A549 (cell line): ENCODE measurements around the gene DNAJB1. TPM values are rescaled to one million over a fixed set of nuclear protein-coding genes. Genes with fewer than 3 reads are reported as not detected.

Source experiments
- ATAC-seq, 2 experiments: fragments of 200-7000 bp in 1 of 2; fragments of >200 bp in 1 of 2; cut with Nextera tagmentation in 1 of 2; cut with Tn5 transposase in 1 of 2; 3 replicates each; pipeline versions ENCODE4 v1.8.0 to v1.9.1; 2018 to 2020; ENCODE audit warnings: mild to moderate bottlenecking in 1 of 2, moderate library complexity in 1 of 2
- CTCF ChIA-PET: fragments of 300-600 bp; sonication (Branson Sonifier 250); formaldehyde crosslinking; extraction: SDS; loops from one replicate; lab custom pipeline; 2021; ENCODE audit warnings: antibody characterized with exemption, inconsistent platforms; lab: Yijun Ruan, JAX
- POLR2A ChIA-PET: fragments of 350-600 bp; formaldehyde crosslinking; extraction: SDS; loops from one replicate; lab custom pipeline; 2021; ENCODE audit warnings: antibody characterized with exemption, inconsistent platforms; lab: Yijun Ruan, JAX
- DNase-seq, 2 experiments: peaks; one replicate each; pipeline versions ENCODE4 v3.0.0 to v3.0.0-alpha.2; 2011 to 2016; ENCODE audit warnings: low read depth in 1 of 2, low spot score in 1 of 2
- FAIRE-seq: peaks from 2 replicates; lab custom pipeline; 2011; peaks lifted over from hg19 to GRCh38; lab: Jason Lieb, UNC
- H3K27ac ChIP-seq, 2 experiments: fragments of >200 bp; sonication (Bioruptor Twin); formaldehyde crosslinking; 3 replicates each; pipeline ENCODE4 v1.5.1; 2016 to 2017
- H3K4me1 ChIP-seq: fragments of >200 bp; sonication (Bioruptor Twin); formaldehyde crosslinking; 3 replicates; pipeline ENCODE4 v1.6.1; 2016
- H3K4me2 ChIP-seq: fragments of >200 bp; sonication (Bioruptor Twin); formaldehyde crosslinking; 3 replicates; pipeline ENCODE4 v1.6.1; 2016
- H3K4me3 ChIP-seq: fragments of >200 bp; sonication (Bioruptor Twin); formaldehyde crosslinking; 3 replicates; pipeline ENCODE4 v1.5.1; 2016
- H3K9me3 ChIP-seq: fragments of >200 bp; sonication (Bioruptor Twin); formaldehyde crosslinking; 3 replicates; pipeline ENCODE4 v1.6.1; 2016
- ATOH8 ChIP-seq: fragments of 250-450 bp; sonication (Bioruptor Pico); IDR thresholded peaks from 2 replicates; pipeline ENCODE4 v1.5.0; 2020; ENCODE audit warnings: low read depth, mild to moderate bottlenecking, moderate library complexity
- CEBPB ChIP-seq, 2 experiments: fragments of >200 bp in 1 of 2; sonication (Bioruptor Twin) in 1 of 2; formaldehyde crosslinking in 1 of 2; IDR thresholded peaks; 2 replicates each; pipeline ENCODE4 v1.6.1; 2012 to 2016
- CHD4 ChIP-seq: fragments of 200-600 bp; sonication (generic); IDR thresholded peaks from 2 replicates; pipeline ENCODE4 v1.6.1; 2016; ENCODE audit warnings: antibody characterized with exemption, mild to moderate bottlenecking, borderline replicate concordance
- E2F6 ChIP-seq: IDR thresholded peaks from 2 replicates; pipeline ENCODE4 v1.6.1; 2012; ENCODE audit warnings: low read depth, borderline replicate concordance
- EHF ChIP-seq: fragments of 250-450 bp; sonication (Bioruptor Pico); IDR thresholded peaks from 2 replicates; pipeline ENCODE4 v1.5.0; 2020; ENCODE audit warnings: mild to moderate bottlenecking
- FOSL2 ChIP-seq, 2 experiments: fragments of 450-650 bp in 1 of 2; fragments of >200 bp in 1 of 2; sonication (Bioruptor Twin) in 1 of 2; formaldehyde crosslinking; IDR thresholded peaks; 2 replicates each; pipeline versions ENCODE4 v1.5.0 to v1.6.1; 2016 to 2020; ENCODE audit warnings: mild to moderate bottlenecking in 1 of 2, moderate library complexity in 1 of 2
- HOXB5 ChIP-seq: fragments of 250-450 bp; sonication (Bioruptor Pico); IDR thresholded peaks from 2 replicates; pipeline ENCODE4 v1.5.0; 2020; ENCODE audit warnings: mild to moderate bottlenecking, moderate library complexity
- JUNB ChIP-seq: fragments of >200 bp; sonication (Bioruptor Twin); formaldehyde crosslinking; IDR thresholded peaks from 2 replicates; pipeline ENCODE4 v1.6.1; 2016
- KDM5A ChIP-seq: fragments of 200-600 bp; sonication (generic); IDR thresholded peaks from 2 replicates; pipeline ENCODE4 v1.6.1; 2016; ENCODE audit warnings: antibody characterized with exemption, mild to moderate bottlenecking
- MAFK ChIP-seq: fragments of 450-650 bp; IDR thresholded peaks from 2 replicates; pipeline ENCODE4 v1.6.1; 2014; ENCODE audit not compliant: partially characterized antibody
- MAX ChIP-seq: IDR thresholded peaks from 2 replicates; pipeline ENCODE4 v1.6.1; 2012
- NFE2L2 ChIP-seq: fragments of 150-350 bp; conservative IDR thresholded peaks from 2 replicates; pipeline ENCODE4 v1.6.1; 2014; ENCODE audit warnings: low read length
- RAD21 ChIP-seq, 2 experiments: fragments of >200 bp in 1 of 2; sonication (Bioruptor Twin) in 1 of 2; formaldehyde crosslinking in 1 of 2; IDR thresholded peaks in 1 of 2; conservative IDR thresholded peaks in 1 of 2; 2 replicates in 1 of 2; 3 replicates in 1 of 2; pipeline ENCODE4 v1.6.1; 2012 to 2018; ENCODE audit warnings: inconsistent platforms in 1 of 2
- REST ChIP-seq: fragments of 200-600 bp; sonication (generic); IDR thresholded peaks from 2 replicates; pipeline ENCODE4 v1.6.1; 2016; ENCODE audit warnings: antibody characterized with exemption, mild to moderate bottlenecking, moderate library complexity
- RNF2 ChIP-seq: fragments of 200-600 bp; sonication (generic); IDR thresholded peaks from 2 replicates; pipeline ENCODE4 v1.6.1; 2016; ENCODE audit warnings: low read depth, mild to moderate bottlenecking, antibody characterized with exemption, moderate library complexity, borderline replicate concordance
- ZC3H11A ChIP-seq: fragments of 450-650 bp; IDR thresholded peaks from 2 replicates; pipeline ENCODE4 v1.6.1; 2014; ENCODE audit warnings: antibody characterized with exemption, mild to moderate bottlenecking
- ZFP36 ChIP-seq: fragments of 450-650 bp; IDR thresholded peaks from 2 replicates; pipeline ENCODE4 v1.6.1; 2014; ENCODE audit warnings: borderline replicate concordance; ENCODE audit not compliant: partially characterized antibody
- ZNF302 ChIP-seq: fragments of 250-450 bp; sonication (Bioruptor Pico); IDR thresholded peaks from 2 replicates; pipeline ENCODE4 v1.9.0; 2021; ENCODE audit warnings: inconsistent platforms, mild to moderate bottlenecking, moderate library complexity
- WGBS: methylation state at CpG from one replicate; pipeline ENCODE4 v1.1.6; 2017; ENCODE audit errors: missing lambda C conversion rate; 5-methylcytosine and 5-hydroxymethylcytosine counted together
- polyA plus RNA-seq, 4 experiments: library from polyadenylated mRNA; depleted of rRNA in 3 of 4; stranded (reverse); fragments of >200 nt; fragmentation: RNase III in 1 of 4; extraction: RNeasy Plus Mini Kit Qiagen cat#74134 plus additional on column Dnase treatment in 1 of 4; gene quantifications; 2 replicates in 3 of 4; 3 replicates in 1 of 4; pipeline ENCODE4 v1.2.3, GENCODE V29; 2011 to 2017

Gene DNAJB1
- polyA plus RNA-seq, 2 of the 4 experiments (the other 2 are of a cell fraction): 124 to 128 TPM

GRCh38 chr19:14472202-14472938, 45.8 kb downstream of the DNAJB1 start (continued):
- TF ChIP-seq E2F6: peak; percentile 22; the same call in 1 of the 2 replicates
- TF ChIP-seq HOXB5 (CRISPR knock-in tag): no peak
- no peak for TF ChIP-seq EHF (CRISPR knock-in tag)

GRCh38 chr19:14471436-14472187, 46.6 kb downstream of the DNAJB1 start:
- no peak for ATAC-seq
- ChIA-PET CTCF (interaction anchor here (0.6 to 2.6 kb wide), 15 partner anchors 8 to 335 kb away, joined by 3 to 12 read pairs (median 4); partner anchors contain the start of genes ASF1B and PKN1), POLR2A (no interaction called here)
- no peak overlapping the region for H3K4me3 ChIP-seq
- no peak for FAIRE-seq
- WGBS: 90% methylated on average over 22 of the region's 46 CpGs
- peak overlapping the region in 1 of 2 experiments; percentile 65; a peak in 2 of 6 replicates for H3K27ac ChIP-seq
- H3K4me1 ChIP-seq: peaks cover 19% of the 10 kb centered on the region
- no peaks in the 10 kb centered on the region for H3K9me3 ChIP-seq
- TF ChIP-seq ZNF302 (CRISPR knock-in tag) (no peak), FOSL2 (IDR thresholded peaks at IDR 0.05) (no peak), FOSL2 (CRISPR knock-in tag; IDR thresholded peaks at IDR 0.05) (no peak), NFE2L2 (no peak), ATOH8 (no peak), MAX (no peak), CEBPB (IDR thresholded peaks at IDR 0.05) (no peak), REST (no peak), CHD4 (no peak), RAD21 (conservative IDR thresholded peaks at IDR 0.05 in 1 of 2, IDR thresholded peaks at IDR 0.05 in 1 of 2) (no peak), ZFP36 (no peak)
- TF ChIP-seq, all 56 proteins: peak for 0
- 0 out of 3 replicates have a peak overlapping the region, but pooled peaks have one; percentile 20 for H3K4me2 ChIP-seq
- DNase-seq: no peak

- peaks cover 6% of the 10 kb centered on the region for H3K4me1 ChIP-seq
- no peak overlapping the region for H3K27ac ChIP-seq
- no peak for FAIRE-seq
- no peaks in the 10 kb centered on the region for H3K9me3 ChIP-seq
- TF ChIP-seq CEBPB (IDR thresholded peaks at IDR 0.05) (no peak), KDM5A (no peak), MAFK (no peak), RNF2 (no peak), ZC3H11A (no peak), JUNB (no peak)
- WGBS: 91% methylated on average over 14 of the region's 32 CpGs
- POLR2A ChIA-PET: no interaction called here
- no peak overlapping the region for H3K4me2 ChIP-seq
- ATAC-seq: no peak
- CTCF ChIA-PET: interaction anchor here (1.2 kb wide), 1 partner anchor 35 kb away, joined by 3 read pairs; no protein-coding TSS in a partner anchor
- DNase-seq: no peak
- H3K4me3 ChIP-seq: no peak overlapping the region
Measured at GRCh38 chr19:14470031-14470876, 47.9 kb downstream of the DNAJB1 start.
